T47D (cell line): ENCODE results near the gene CRELD1.
"Not testable (repeated sequence)": the region's sequence is repeated elsewhere in the genome, so short reads cannot be mapped to it uniquely, and the experiment has no call there.

ENCODE experiments used
- DNase-seq, 2 experiments: peaks; one replicate each; pipeline versions ENCODE4 v3.0.0 to v3.0.0-alpha.2; 2011 to 2012; ENCODE audit warnings: low read depth in 1 of 2, low spot score in 1 of 2
- JUND ChIP-seq: IDR thresholded peaks from 2 replicates; pipeline ENCODE4 v1.6.1; 2012; ENCODE audit warnings: low read depth
- in situ Hi-C: cut with HindIII; loops from 2 replicates; pipeline ENCODE4 v1.10.0; 2016; ENCODE audit warnings: low sequenced_read_pairs, low pct_unique_long_range_greater_than_20kb

Gene CRELD1

GRCh38 chr3:9930804-9931418 is 2.7 kb upstream of the CRELD1 start:
- no peak for TF ChIP-seq JUND
- peak in 1 of 2 experiments; percentile 48 for DNase-seq
- in situ Hi-C loops: no loop called here

GRCh38 chr3:9932535-9932842 is 1.1 kb upstream of the CRELD1 start:
- no peak for TF ChIP-seq JUND
- in situ Hi-C loops: no loop called here
- no peak for DNase-seq

DNA sequence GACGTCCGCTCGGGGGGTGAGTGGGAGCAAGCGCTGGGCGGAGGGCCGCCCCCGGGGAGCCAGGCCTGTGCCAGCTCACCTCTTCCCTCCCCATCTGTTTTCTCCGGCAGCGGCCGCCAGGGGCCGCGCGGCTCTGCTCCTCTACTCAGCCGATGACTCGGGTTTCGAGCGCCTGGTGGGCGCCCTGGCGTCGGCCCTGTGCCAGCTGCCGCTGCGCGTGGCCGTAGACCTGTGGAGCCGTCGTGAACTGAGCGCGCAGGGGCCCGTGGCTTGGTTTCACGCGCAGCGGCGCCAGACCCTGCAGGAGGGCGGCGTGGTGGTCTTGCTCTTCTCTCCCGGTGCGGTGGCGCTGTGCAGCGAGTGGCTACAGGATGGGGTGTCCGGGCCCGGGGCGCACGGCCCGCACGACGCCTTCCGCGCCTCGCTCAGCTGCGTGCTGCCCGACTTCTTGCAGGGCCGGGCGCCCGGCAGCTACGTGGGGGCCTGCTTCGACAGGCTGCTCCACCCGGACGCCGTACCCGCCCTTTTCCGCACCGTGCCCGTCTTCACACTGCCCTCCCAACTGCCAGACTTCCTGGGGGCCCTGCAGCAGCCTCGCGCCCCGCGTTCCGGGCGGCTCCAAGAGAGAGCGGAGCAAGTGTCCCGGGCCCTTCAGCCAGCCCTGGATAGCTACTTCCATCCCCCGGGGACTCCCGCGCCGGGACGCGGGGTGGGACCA is 632 bp upstream of the CRELD1 start:
- DNase-seq: peak in 1 of 2 experiments; percentile 82
- in situ Hi-C loops: no loop called here
- TF ChIP-seq JUND: no peak

DNA sequence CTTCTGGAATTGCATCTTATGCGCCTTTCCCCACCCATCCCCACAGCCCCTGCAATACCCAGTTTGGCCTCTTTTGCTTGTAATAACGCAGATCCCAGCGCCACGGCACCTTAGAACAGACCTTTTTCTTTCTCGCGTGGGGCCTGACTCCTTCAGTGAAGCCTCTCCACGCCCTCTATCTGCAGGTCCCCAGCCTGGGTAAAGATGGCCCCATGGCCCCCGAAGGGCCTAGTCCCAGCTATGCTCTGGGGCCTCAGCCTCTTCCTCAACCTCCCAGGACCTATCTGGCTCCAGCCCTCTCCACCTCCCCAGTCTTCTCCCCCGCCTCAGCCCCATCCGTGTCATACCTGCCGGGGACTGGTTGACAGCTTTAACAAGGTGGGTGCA is 594 bp downstream of the CRELD1 start:
- DNase-seq: no peak
- in situ Hi-C loops: no loop called here
- TF ChIP-seq JUND: no peak

- DNase-seq: no peak
- in situ Hi-C loops: no loop called here
- no peak for TF ChIP-seq JUND
Observed at GRCh38 chr3:9934993-9935392, 1.4 kb downstream of the CRELD1 start.

- TF ChIP-seq JUND: no peak
- in situ Hi-C loops: no loop called here
- no peak for DNase-seq
Observed at GRCh38 chr3:9935966-9936510, 2.4 kb downstream of the CRELD1 start.

DNA sequence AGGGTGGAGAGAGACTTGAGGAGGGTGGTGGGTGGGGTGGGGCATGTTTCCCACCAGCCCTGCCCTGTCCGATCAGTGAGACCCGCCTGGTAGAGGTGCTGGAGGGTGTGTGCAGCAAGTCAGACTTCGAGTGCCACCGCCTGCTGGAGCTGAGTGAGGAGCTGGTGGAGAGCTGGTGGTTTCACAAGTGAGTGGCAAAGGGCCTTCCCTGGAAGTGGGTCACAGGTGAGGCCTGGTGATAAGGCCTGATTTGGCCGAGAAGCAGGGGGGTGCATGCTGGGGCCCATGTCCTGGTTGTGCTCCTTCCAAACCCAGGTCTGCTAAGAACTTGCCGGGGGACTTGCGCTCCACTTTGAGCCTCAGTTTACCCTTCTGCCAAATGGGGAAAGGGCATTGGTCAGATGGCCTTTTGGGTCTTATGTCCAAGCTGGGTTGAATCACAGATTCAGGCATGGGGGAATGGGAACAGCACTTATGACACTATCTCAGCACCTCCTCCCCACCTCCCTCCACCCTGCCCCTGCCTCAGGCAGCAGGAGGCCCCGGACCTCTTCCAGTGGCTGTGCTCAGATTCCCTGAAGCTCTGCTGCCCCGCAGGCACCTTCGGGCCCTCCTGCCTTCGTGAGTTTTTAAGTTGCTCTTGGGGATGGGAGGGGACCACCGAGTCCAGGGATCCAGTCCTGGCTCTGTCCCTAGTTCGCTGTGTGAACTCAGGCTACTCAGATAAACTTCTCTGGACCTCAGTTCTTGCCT is 4.0 kb downstream of the CRELD1 start:
- TF ChIP-seq JUND: no peak
- in situ Hi-C loops: no loop called here
- DNase-seq: no peak

DNA sequence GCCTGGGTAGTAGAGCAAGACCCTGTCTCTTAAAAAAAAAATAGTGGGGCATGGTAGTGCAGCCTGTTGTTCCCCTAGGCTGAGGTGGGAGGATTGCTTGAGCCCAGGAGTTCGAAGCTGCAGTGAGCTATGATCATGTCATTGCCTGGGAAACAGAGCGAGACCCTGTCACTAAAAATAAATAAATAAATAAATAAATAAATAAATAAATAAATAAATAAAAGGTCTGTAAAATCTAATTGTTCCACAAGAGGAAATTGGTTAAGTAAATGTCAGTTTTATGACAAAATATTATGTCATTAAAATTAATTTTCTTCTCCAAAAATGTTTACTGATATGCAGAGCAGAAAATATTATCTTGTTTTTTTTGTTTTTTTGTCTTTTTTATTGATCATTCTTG is 5.3 kb downstream of the CRELD1 start:
- TF ChIP-seq JUND: no peak
- in situ Hi-C loops: no loop called here
- no peak for DNase-seq

- DNase-seq, in situ Hi-C loops: not testable (repeated sequence)
Observed at GRCh38 chr3:9939906-9940305, 6.3 kb downstream of the CRELD1 start.

DNA sequence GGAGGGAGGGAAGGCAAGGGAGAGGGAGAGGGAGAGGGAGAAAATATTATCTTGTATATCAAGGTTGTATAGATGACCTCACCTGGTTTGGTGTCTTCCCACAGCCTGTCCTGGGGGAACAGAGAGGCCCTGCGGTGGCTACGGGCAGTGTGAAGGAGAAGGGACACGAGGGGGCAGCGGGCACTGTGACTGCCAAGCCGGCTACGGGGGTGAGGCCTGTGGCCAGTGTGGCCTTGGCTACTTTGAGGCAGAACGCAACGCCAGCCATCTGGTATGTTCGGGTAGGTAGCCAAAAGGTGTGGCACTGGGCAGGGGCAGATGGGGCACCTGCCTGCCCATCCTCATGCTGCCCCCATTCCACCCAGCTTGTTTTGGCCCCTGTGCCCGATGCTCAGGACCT is 7.1 kb downstream of the CRELD1 start:
- no peak for DNase-seq
- in situ Hi-C loops: no loop called here
- no peak for TF ChIP-seq JUND

- no peak for TF ChIP-seq JUND
- no peak for DNase-seq
- in situ Hi-C loops: no loop called here
Observed at GRCh38 chr3:9942164-9942563, 8.5 kb downstream of the CRELD1 start.

- in situ Hi-C loops: no loop called here
- no peak for TF ChIP-seq JUND
- DNase-seq: no peak
Observed at GRCh38 chr3:9942934-9943690, 9.5 kb downstream of the CRELD1 start.

DNA sequence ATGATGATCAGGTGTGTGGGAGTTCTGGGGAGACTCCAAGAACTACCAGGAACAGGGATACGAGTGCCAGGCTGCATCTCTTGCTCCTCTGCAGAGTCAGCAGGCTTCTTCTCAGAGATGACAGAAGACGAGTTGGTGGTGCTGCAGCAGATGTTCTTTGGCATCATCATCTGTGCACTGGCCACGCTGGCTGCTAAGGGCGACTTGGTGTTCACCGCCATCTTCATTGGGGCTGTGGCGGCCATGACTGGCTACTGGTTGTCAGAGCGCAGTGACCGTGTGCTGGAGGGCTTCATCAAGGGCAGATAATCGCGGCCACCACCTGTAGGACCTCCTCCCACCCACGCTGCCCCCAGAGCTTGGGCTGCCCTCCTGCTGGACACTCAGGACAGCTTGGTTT is 10.6 kb downstream of the CRELD1 start:
- no peak for DNase-seq
- TF ChIP-seq JUND: no peak
- in situ Hi-C loops: no loop called here
